Activated CD8-positive, alpha-beta memory T cell treated with anti-CD3 and anti-CD28 coated beads for 36 hours (primary cell): ENCODE measurements around the gene PKN1. TPM values are rescaled to one million over a fixed set of nuclear protein-coding genes. Genes with fewer than 3 reads are reported as not detected.

Source experiments
- CTCF ChIA-PET: fragments of 350-600 bp; sonication (Branson Sonifier 250); formaldehyde crosslinking; loops from one replicate; lab custom pipeline; 2021; ENCODE audit warnings: antibody characterized with exemption; lab: Charles Lee
- POLR2A ChIA-PET: fragments of 350-600 bp; sonication (Branson Sonifier 250); formaldehyde crosslinking; loops from one replicate; lab custom pipeline; 2021; ENCODE audit warnings: antibody characterized with exemption; lab: Charles Lee
- total RNA-seq, 2 experiments: library from RNA; stranded (reverse); gene quantifications; one replicate each; pipeline ENCODE4 v1.2.3, GENCODE V29; 2021

Gene PKN1
- total RNA-seq, 2 experiments from 2014 or later: 171 to 180 TPM

DNA sequence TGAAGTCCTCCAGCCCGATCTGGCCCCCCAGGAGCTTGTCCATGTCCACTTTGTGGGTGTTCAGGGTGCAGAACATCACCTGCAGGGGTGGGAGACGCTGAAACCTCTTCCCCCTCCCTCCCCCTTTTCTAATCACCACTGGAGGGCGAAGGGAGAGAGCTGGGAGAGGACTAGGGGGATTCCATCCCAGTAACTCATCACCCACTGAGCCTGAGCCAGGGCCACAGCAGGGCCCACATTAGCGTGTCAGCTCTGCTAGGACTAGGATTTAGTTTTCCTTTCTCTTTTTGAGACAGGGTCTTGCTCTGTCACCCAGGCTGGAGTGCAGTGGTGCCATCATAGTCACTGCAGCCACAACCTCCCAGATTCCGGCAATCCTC is 47.6 kb downstream of the PKN1 start:
- CTCF ChIA-PET: interaction anchor here (0.9 to 5.2 kb wide), 22 partner anchors 8 to 344 kb away, joined by 3 to 41 read pairs (median 5); partner anchors contain the start of genes ASF1B and GIPC1
- POLR2A ChIA-PET: interaction anchor here (1.0 to 1.6 kb wide), 2 partner anchors 38 to 48 kb away, joined by 3 to 4 read pairs; partner anchors contain the start of genes DNAJB1 and PKN1

DNA sequence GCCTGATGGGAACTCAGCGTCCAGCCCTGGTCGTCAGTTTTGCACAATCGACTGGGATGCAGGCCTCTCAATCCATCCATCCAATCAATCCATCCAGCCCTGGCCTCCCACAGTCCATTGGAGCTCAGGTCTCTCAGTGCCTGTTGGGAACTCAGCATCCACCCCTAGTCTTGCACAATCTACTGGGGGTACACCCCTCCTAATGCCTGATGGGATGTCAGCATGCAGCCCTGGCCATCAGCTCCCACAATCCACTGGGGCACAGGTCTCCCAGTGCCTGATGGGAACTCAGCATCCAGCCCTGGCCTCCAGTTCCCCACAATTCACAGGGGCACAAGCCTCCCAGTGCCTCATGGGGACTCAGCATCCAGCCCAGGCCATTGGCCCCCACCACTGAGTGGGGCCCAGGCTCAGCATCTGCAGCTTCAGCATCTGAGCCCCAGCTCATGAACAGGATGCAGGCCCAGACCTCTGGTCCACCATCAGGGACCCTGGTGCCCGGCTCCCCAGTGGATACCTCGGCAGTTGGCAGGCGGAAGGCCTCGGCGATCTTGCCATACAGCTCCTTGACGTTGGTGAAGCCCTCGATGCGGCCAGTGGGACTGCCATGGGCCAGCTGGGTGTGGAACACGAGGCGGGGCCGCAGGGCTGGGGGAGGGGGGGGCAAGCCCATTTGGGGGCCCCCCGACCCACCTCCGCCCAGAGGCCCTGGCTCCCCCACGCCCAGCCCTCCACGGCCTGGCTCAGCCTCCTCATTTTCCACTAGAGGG is 49.3 kb downstream of the PKN1 start:
- CTCF ChIA-PET: interaction anchor here (0.5 to 5.2 kb wide), 5 partner anchors 10 to 448 kb away, joined by 3 to 41 read pairs (median 3); partner anchors contain the start of gene PKN1
- POLR2A ChIA-PET: no interaction called here

DNA sequence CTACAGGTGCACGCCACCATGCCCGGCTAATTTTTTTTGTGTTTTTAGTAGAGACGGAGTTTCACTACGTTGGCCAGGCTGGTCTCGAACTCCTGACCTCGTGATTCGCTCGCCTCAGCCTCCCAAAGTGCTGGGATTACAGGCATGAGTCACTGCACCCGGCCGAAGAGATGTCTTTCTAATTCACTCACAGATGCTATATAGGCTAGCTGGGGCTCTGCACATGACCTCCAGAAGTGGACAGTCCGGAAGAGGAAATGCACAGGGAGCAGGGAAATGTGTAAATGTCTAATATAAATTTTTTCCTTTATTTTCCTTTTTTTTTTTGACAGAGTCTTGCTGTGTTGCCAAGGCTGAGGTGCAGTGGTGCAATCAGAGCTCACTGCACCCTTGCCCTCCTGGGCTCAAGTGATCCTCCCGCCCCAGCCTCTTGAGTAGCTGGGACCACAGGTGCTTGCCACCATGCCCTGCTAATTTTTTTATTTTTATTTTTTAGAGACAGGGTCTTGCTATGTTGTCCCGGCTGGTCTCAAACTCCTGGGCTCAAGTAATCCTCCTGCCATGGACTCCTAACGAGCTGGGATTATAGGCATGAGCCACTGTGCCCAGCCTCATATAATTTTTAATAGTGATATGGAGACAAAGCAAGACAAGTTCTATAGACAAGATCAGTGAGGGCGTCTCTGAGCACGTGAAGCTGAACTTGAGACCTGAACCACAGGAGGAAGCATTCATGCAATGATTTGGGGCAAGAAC is 54.4 kb downstream of the PKN1 start:
- ChIA-PET CTCF (interaction anchor here (1.0 to 2.6 kb wide), 9 partner anchors 8 to 410 kb away, joined by 3 to 8 read pairs (median 5); partner anchors contain the start of genes GIPC1 and PTGER1), POLR2A (interaction anchor here (0.6 to 0.7 kb wide), 2 partner anchors 11 to 113 kb away, joined by 3 read pairs; no protein-coding TSS in a partner anchor)

DNA sequence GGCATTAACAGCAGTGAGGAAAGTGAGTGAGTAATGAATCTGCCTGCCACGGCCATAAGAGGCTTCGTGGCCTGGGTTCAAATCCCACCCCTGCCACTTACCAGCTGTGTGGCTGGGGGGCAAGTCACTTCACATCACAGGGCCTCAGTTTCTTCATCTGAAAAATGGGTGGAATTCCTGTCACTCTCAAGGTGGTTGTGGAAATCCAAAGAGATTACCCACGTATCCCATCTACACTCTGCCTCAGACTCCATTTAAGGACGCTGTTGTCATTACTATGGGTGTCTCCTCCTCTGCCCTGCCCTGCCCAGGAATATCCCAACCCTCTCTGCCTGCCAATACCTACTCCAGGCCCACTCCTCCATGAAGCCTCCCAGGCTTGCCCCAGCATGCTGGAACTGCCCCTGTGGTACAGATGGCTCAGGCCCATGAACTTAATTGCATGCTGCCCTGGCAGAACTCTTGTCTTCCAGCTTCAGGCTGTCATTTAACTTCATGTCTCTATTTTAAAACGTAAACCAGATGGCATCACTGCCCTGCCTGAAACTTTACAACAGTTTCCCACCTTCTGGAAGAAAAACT is 59.7 kb downstream of the PKN1 start:
- POLR2A ChIA-PET: no interaction called here
- CTCF ChIA-PET: interaction anchor here (1.1 to 1.2 kb wide), 2 partner anchors 13 to 21 kb away, joined by 3 read pairs; no protein-coding TSS in a partner anchor

DNA sequence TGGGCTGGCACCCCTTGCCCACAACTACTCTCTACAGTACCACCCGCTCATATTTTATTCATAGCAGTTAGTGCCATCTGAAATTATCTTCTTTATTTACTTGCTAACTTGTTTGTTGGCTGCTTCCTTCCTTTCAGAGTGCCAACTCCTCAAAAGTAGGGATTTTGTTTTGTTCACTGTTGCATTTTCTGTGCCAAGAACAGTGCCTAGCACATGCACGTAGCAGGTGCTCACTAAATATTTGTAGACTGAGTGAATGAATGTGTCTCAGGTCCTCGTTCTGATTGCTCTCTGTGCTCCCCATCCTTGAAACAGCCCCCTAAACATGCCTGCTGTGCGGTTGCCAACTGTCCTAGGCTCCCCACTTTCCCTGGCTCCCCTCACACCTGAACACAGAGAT is 61.3 kb downstream of the PKN1 start:
- CTCF ChIA-PET: interaction anchor here (1.2 to 3.7 kb wide), 2 partner anchors 11 to 12 kb away, joined by 3 to 27 read pairs; no protein-coding TSS in a partner anchor
- POLR2A ChIA-PET: interaction anchor here (0.6 to 0.7 kb wide), 2 partner anchors 34 to 62 kb away, joined by 3 to 7 read pairs; no protein-coding TSS in a partner anchor

DNA sequence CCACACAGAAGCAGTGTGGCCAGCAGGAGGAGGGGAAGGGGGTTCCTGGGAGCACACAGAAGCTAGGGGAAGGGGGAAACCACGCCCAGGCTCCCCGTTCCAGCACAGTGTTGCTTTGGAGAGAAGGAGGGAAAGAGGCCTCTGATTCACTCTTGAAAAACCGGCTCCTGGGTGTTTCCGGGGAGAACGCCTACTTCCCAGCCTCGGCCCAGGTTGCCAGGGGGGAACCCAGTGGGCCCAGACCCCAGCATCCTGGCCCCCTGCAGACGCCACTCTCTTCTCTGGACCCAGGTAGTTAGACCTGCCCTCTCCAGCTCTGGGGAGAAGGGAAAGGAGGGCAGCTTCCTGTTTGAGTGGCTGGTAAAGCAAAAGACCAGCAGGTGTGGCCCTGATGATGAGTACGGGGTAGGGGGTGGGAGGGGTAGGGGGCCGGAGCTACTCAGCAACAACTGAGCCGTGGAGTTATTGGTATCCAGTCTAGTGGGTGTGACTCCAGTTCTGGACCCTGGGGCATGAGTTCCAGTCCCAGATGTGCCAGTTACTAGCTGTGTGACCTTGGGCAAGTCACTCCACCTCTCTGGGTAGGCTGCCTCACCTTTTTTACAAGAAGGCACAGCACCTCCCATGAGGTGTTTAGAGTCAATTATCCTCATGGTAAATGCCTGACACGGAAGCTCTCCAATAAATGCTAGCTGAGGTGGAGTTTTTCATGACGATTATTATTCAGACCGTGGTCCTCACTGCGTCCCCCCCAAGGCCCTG is 62.0 kb downstream of the PKN1 start:
- ChIA-PET POLR2A (interaction anchor here (0.5 to 2.9 kb wide), 6 partner anchors 8 to 1056 kb away, joined by 3 to 15 read pairs (median 6); no protein-coding TSS in a partner anchor), CTCF (interaction anchor here (1.0 to 3.7 kb wide), 3 partner anchors 9 to 15 kb away, joined by 4 to 27 read pairs (median 5); no protein-coding TSS in a partner anchor)

DNA sequence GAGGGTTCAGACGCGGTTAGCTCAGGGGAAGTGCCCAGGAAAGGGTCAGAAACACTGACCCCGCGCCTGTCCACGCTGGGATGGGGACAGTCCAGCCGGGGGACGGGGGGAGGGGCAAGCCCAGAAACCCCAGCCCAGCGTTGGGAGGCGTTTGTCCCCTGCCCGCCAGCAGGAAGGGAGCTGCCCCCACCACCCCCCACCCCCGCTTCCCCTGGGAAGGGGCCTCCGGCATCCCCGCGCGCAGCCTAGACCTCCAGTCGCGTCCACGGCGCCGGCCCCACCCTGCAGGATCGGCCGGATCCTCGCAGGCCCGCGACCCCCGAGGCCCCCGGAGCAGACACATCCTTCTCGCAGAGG is 62.5 kb downstream of the PKN1 start:
- POLR2A ChIA-PET: interaction anchor here (0.5 to 2.9 kb wide), 5 partner anchors 8 to 1057 kb away, joined by 3 to 15 read pairs (median 5); no protein-coding TSS in a partner anchor

DNA sequence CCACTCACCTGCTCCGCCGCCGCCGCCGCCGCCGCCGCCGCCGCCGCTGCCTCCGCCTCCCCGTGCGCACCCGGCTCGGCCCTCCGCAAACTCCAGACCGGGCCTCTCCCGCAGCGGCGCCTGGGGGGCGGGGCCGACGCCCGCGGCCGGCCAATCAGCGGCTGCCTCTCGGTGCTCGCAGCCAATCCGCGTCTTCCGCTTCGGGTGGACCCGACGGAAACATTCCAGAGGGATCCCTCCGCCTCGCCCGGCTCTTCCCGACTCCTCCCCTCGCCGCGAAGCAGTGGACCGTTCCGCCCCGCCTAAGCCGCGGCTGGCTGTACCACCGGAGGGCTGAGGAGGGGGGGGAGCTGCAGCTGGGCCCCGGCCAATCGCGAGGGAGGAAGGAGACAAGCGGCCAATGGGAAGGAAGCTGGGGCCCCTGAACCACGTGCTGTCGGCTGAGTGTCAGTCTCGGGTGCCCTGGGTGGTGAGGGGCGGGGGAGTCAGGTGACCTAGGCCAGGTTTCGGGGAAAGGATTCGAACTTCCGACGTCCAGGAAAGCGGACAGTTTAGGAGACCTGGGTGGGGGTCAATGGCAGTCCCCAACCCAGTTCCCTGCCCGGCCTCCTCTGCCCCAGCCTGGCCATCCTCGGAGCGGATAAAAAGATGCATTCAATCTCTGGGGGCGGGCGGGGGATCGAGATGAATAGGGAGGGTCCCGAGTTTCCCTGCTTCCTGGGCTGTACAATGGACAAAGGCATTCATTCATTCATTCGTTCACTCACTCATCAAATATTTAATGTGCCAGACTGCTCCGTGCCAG is 63.1 kb downstream of the PKN1 start, which contains the start of gene GIPC1:
TSS of gene GIPC1 (minus strand) at position 99 of the 805 bp plus-strand sequence. CDS start 13,151 bp downstream, outside the sequence.
- ChIA-PET CTCF (interaction anchor here (0.6 to 3.7 kb wide), 5 partner anchors 9 to 360 kb away, joined by 3 to 27 read pairs (median 4); partner anchors contain the start of gene ASF1B), POLR2A (interaction anchor here (0.5 to 2.9 kb wide), 6 partner anchors 9 to 1058 kb away, joined by 3 to 15 read pairs (median 4); no protein-coding TSS in a partner anchor)

More for the DNA sequence above, 62.5 kb downstream of the PKN1 start:
- CTCF ChIA-PET: interaction anchor here (0.6 to 3.7 kb wide), 4 partner anchors 9 to 359 kb away, joined by 3 to 27 read pairs (median 4); partner anchors contain the start of gene ASF1B

DNA sequence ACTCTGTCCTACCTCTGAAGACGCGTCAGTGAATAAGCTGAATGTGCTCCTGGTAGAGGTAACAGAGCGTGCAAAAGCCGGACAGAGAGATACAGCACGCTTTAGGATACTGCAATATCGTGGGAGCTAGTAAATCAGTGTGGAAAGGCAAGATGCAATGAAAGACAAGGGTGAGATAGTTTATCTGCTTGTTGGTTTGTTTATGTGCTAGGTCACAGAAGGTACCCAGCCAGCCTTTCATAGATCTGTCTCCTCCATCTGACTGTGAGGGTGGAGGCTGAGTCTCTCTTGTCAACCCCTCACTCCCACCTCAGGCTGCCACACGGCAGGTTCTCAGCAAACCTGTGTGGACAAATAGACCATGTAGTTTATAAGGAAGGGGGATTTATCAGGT is 63.7 kb downstream of the PKN1 start:
- POLR2A ChIA-PET: interaction anchor here (0.6 to 2.9 kb wide), 2 partner anchors 20 to 160 kb away, joined by 4 to 15 read pairs; no protein-coding TSS in a partner anchor

DNA sequence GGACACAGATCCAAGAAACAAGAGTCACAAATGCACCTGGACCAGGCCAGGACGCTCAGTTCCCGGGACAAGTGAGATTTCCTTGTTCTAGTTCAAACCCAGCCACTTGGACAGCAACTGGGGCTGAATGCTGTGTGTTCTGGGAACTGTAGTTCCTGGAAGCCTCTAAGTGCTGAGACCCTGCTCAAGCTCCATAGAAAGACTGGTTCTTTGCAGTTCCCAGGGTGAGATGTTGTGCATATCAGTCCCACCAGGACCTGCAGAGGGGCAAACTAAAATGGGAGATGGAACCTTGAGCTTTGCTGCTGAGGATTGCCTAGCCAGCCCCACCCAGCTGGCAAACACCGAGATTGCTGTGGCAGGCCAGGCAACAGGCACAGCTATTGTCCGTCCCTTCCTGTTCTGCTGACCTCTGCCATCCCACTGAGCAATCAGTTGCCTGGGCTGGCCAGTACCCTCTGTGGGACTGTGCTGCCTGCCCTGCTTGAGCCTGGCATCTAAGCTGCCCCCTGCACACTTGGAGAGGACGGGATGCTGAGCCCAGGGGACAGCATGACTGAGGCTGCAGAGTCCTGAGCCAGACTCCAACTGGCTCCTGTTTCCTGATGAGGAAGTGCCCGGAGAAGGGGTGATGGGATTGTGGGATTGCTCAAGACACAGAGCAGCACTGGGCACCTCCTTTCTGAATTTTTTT is 64.3 kb downstream of the PKN1 start:
- POLR2A ChIA-PET: interaction anchor here (2.9 kb wide), 1 partner anchor 20 kb away, joined by 15 read pairs; no protein-coding TSS in a partner anchor
- CTCF ChIA-PET: interaction anchor here (1.1 to 3.7 kb wide), 5 partner anchors 8 to 59 kb away, joined by 3 to 27 read pairs (median 6); no protein-coding TSS in a partner anchor

More for the DNA sequence above, 63.7 kb downstream of the PKN1 start:
- CTCF ChIA-PET: interaction anchor here (1.1 to 3.7 kb wide), 4 partner anchors 9 to 60 kb away, joined by 3 to 27 read pairs (median 5); no protein-coding TSS in a partner anchor

DNA sequence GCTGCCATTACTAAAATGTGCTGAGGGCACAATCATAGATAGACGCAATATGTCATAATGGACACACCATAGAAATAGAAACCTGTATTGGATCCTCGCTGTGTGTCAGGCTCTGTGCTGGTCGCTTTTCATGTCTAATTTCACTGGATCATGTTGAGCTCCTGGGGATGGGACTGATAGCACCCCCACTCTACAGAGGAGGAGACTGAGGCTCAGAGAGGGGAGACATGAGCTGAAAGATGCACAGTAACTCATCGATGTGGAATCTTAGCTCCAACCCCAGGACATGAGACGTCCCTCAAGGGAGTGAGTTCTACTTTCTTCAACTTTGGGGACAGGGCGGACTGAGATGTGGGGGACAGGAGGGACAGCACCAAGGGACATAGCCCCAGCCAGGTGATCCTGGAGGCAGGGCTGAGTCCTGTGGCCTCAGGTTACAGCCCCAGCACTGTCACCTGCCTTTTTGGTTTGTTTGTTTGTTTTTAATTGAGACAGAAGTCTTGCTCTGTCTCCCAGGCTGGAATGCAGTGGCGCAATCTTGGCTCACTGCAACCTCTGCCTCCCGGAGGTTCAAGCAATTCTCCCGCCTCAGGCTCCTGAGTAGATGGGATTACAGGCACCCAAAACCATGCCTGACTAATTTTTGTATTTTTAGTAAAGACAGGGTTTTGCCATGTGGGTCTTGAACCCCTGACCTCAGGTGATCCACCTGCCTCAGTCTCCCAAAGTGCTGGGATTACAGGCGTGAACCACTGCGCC is 69.4 kb downstream of the PKN1 start:
- ChIA-PET CTCF (interaction anchor here (0.8 to 1.2 kb wide), 3 partner anchors 19 to 30 kb away, joined by 3 read pairs; no protein-coding TSS in a partner anchor), POLR2A (interaction anchor here (0.6 kb wide), 1 partner anchor 278 kb away, joined by 8 read pairs; no protein-coding TSS in a partner anchor)

DNA sequence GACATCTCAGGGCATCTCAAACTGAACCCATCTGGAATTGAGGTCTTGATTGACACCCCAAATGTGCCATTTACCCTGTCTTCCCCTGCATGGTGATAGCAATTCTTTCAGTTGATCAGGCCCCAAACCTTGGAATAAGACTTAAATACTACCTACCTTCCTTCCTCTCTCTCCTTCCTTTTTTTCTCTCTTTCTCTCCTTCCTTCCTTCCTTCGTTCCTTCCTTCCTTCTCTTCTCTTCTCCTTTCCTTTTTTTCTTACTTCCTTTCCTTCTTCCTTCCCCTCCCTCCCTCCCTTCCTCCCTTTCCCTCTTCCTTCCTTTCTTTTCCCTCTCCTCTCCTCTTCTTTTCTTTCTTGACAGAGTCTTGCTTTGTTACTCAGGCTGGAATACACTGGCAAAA is 70.2 kb downstream of the PKN1 start:
- ChIA-PET POLR2A (interaction anchor here (0.9 kb wide), 1 partner anchor 8 kb away, joined by 3 read pairs; no protein-coding TSS in a partner anchor), CTCF (interaction anchor here (0.6 to 5.5 kb wide), 5 partner anchors 14 to 1831 kb away, joined by 3 to 45 read pairs (median 5); partner anchors contain the start of gene DNAJB1)

DNA sequence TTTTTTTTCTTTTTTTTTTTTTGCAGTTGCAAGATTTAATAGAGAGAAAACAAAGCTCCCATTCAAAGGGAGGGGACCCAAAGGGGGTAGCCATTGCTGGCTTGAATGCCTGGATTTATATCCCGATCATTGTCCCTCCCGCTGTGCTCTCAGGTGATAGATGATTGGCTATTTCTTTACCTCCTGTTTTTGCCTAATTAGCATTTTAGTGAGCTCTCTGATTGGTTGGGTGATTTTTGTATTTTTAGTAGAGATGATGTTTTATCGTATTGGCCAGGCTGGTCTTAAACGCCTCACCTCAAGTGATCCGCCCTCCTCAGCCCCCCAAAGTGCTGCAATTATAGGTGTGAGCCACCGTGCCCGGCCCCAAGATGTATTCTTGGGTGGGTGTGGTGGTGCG is 71.5 kb downstream of the PKN1 start:
- POLR2A ChIA-PET: interaction anchor here (1.4 kb wide), 1 partner anchor 9 kb away, joined by 7 read pairs; the partner anchor contains the start of gene GIPC1

DNA sequence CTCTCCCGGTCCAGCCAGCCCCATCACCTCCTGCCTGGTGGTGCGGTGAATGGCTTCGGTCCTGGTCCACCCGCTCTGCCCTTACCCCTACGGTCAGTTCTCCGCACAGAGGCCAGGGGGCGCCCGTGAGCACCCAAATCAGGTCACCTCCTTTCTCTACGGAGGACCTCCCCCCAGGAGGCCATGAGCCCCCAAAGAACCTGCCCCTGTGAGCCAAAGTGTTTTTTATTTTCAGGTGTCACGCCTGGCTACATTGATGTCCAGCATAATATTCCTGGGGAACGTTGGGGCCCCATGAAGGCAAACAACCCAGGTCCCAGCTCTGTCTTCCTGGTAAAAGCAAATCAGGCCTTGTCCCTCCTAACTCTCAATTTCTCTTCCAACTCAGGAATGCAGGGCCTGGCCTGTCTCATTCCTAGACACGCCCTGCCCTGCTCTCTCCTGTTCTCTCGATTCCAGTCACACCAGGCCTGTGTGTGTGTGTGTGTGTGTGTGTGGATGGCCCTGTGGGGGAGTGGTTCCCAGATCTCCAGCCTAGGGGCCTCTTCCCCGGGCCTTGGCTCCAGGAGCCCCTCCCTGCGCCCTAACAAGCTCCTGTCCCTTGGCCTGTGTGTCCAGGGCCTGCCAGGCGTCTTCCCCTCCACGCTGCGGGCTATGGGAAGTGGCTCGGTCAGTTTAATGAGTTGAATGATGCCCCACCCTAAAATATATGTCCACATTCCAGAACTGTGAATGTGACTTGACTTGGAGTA is 72.6 kb downstream of the PKN1 start:
- CTCF ChIA-PET: interaction anchor here (0.6 to 5.5 kb wide), 11 partner anchors 9 to 696 kb away, joined by 3 to 45 read pairs (median 5); partner anchors contain the start of genes DNAJB1, GIPC1 and PRKACA
- POLR2A ChIA-PET: interaction anchor here (1.4 kb wide), 1 partner anchor 10 kb away, joined by 7 read pairs; the partner anchor contains the start of gene GIPC1

More for the DNA sequence above, 71.5 kb downstream of the PKN1 start:
- CTCF ChIA-PET: interaction anchor here (1.2 to 5.5 kb wide), 6 partner anchors 8 to 386 kb away, joined by 3 to 45 read pairs (median 16); partner anchors contain the start of genes DNAJB1, GIPC1 and PRKACA
